Breast epithelium (tissue), 4 donors: ENCODE results near the gene IFNK. TPM values are rescaled to one million over a fixed set of nuclear protein-coding genes. Genes with fewer than 3 reads are reported as not detected.

Experiments
- DNase-seq, 2 donors: peaks; one replicate each; pipeline ENCODE4 v3.0.0-alpha.2; 2019; ENCODE audit warnings: low spot score in 2 of 2
- H3K27ac ChIP-seq, 2 donors: fragments of 200-600 bp; sonication (generic) in 1 of 2; one replicate each; pipeline ENCODE4 v1.5.1; 2016 to 2019; ENCODE audit warnings: mild to moderate bottlenecking in 1 of 2
- H3K27me3 ChIP-seq, 2 donors: fragments of 200-600 bp; sonication (generic) in 1 of 2; one replicate each; pipeline versions ENCODE4 v1.5.1 to v1.6.0; 2017 to 2019; ENCODE audit warnings: control low read depth in 1 of 2, mild to moderate bottlenecking in 1 of 2
- H3K36me3 ChIP-seq: fragments of 200-600 bp; one replicate; pipeline ENCODE4 v1.5.1; 2019
- H3K4me1 ChIP-seq, 2 donors: fragments of 200-600 bp; sonication (generic); one replicate each; pipeline ENCODE4 v1.5.1; 2016 to 2019; ENCODE audit warnings: control low read depth in 1 of 2
- H3K4me3 ChIP-seq, 3 donors: fragments of 200-600 bp; sonication (generic); 1 replicate in 2 of 3; 2 replicates in 1 of 3; pipeline ENCODE4 v1.5.1; 2016 to 2019; ENCODE audit warnings: mild to moderate bottlenecking in 3 of 3, moderate library complexity in 2 of 3
- H3K9me3 ChIP-seq, 2 donors: fragments of 200-600 bp; sonication (generic) in 1 of 2; one replicate each; pipeline ENCODE4 v1.5.1; 2016 to 2019; ENCODE audit warnings: control low read depth in 1 of 2
- CTCF ChIP-seq, 3 donors: fragments of 450-650 bp; IDR thresholded peaks; one replicate each; pipeline ENCODE4 v1.5.1; 2016 to 2017; ENCODE audit warnings: antibody characterized with exemption in 3 of 3, mild to moderate bottlenecking in 3 of 3, moderate library complexity in 3 of 3
- POLR2A ChIP-seq: fragments of 450-650 bp; IDR thresholded peaks from one replicate; pipeline ENCODE4 v1.6.1; 2016; ENCODE audit warnings: antibody characterized with exemption, mild to moderate bottlenecking, moderate library complexity
- POLR2AphosphoS5 ChIP-seq, 3 donors: sonication (generic); formaldehyde crosslinking; IDR thresholded peaks; one replicate each; pipeline ENCODE4 v1.6.1; 2017; ENCODE audit warnings: antibody characterized with exemption in 3 of 3
- intact Hi-C: fragments of 100-400 bp; cut with DNase I; formaldehyde crosslinking; loops from one replicate; pipeline ENCODE4 v1.15.1; 2023; ENCODE audit warnings: low total_unique reads
- total RNA-seq, 3 donors: library from RNA; depleted of rRNA; stranded (reverse); fragments of >200 nt; gene quantifications; one replicate each; pipeline ENCODE4 v1.1.0, GENCODE V29; 2016

Gene IFNK
- total RNA-seq, 3 donors from 2014 or later = not detected

GRCh38 chr9:27571011-27571410 lies 46.9 kb downstream of the IFNK start:
- peak overlapping the region in 1 of 2 donors; percentile 99 for H3K27ac ChIP-seq
- TF ChIP-seq POLR2AphosphoS5 (IDR thresholded peaks at IDR 0.05) (no peak), POLR2A (no peak), CTCF (IDR thresholded peaks at IDR 0.05) (no peak)
- intact Hi-C loops = no loop called here

DNA sequence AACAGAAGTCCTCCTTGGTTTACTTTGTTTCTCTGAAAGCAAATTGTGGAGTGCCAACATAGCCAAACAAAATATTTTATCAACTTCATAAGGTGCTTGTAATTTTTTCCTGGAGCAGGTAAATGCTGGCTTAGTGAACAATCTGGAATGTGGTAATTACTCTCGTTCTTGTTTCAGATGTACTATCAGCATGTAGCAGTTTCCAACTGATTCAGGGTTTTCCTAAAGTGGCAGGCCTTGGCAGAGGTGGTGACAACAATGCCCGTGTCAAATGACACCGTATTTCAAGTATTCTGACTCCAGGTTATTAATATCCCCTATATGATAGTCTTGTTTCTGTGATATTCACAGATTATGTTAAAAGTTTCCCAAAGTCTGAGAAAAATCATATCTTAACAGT lies 48.0 kb downstream of the IFNK start:
- DNase-seq = no peak
- no peaks in the 10 kb centered on the region for H3K27me3 ChIP-seq
- H3K36me3 ChIP-seq = no peaks in the 10 kb centered on the region
- H3K9me3 ChIP-seq = no peaks in the 10 kb centered on the region
- intact Hi-C loops = no loop called here
- TF ChIP-seq POLR2A (no peak), POLR2AphosphoS5 (IDR thresholded peaks at IDR 0.05) (no peak), CTCF (IDR thresholded peaks at IDR 0.05) (no peak)
- H3K27ac ChIP-seq = peak overlapping the region; percentile 97 to 99
- peak overlapping the region; percentile 68 to 89 (median 77) for H3K4me3 ChIP-seq
- H3K4me1 ChIP-seq = no peaks in the 10 kb centered on the region

More at GRCh38 chr9:27571011-27571410, 46.9 kb downstream of the IFNK start:
- Histone ChIP-seq H3K27me3 (no peaks in the 10 kb centered on the region), H3K4me1 (no peaks in the 10 kb centered on the region), H3K4me3 (no peak overlapping the region), H3K9me3 (no peaks in the 10 kb centered on the region), H3K36me3 (no peaks in the 10 kb centered on the region)
- no peak for DNase-seq

- DNase-seq = peak in 1 of 2 donors; percentile 71
- H3K4me1 ChIP-seq = no peaks in the 10 kb centered on the region
- intact Hi-C loops = no loop called here
- H3K36me3 ChIP-seq = no peaks in the 10 kb centered on the region
- no peaks in the 10 kb centered on the region for H3K27me3 ChIP-seq
- H3K27ac ChIP-seq = peak overlapping the region; percentile 97 to 99
- TF ChIP-seq POLR2A = peak; percentile 10
- TF ChIP-seq CTCF (IDR thresholded peaks at IDR 0.05) = no peak
- peak in 1 of 3 donors; percentile 20 for TF ChIP-seq POLR2AphosphoS5 (IDR thresholded peaks at IDR 0.05)
- H3K9me3 ChIP-seq = no peaks in the 10 kb centered on the region
- H3K4me3 ChIP-seq = peak overlapping the region; percentile 68 to 89 (median 77)
These were observed 48.5 kb downstream of the IFNK start for GRCh38 chr9:27572566-27572917.

DNA sequence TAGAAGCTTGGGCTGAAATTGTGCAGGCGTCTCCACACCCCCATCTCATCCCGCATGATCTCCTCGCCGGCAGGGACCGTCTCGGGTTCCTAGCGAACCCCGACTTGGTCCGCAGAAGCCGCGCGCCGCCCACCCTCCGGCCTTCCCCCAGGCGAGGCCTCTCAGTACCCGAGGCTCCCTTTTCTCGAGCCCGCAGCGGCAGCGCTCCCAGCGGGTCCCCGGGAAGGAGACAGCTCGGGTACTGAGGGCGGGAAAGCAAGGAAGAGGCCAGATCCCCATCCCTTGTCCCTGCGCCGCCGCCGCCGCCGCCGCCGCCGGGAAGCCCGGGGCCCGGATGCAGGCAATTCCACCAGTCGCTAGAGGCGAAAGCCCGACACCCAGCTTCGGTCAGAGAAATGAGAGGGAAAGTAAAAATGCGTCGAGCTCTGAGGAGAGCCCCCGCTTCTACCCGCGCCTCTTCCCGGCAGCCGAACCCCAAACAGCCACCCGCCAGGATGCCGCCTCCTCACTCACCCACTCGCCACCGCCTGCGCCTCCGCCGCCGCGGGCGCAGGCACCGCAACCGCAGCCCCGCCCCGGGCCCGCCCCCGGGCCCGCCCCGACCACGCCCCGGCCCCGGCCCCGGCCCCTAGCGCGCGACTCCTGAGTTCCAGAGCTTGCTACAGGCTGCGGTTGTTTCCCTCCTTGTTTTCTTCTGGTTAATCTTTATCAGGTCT lies 49.0 kb downstream of the IFNK start, which contains the start of gene C9orf72:
TSS of gene C9orf72 (minus strand) at position 564 of the 716 bp plus-strand sequence. CDS start 6,361 bp downstream, outside the sequence.
- TF ChIP-seq POLR2AphosphoS5 (IDR thresholded peaks at IDR 0.05) (peak in 1 of 3 donors; percentile 53), CTCF (IDR thresholded peaks at IDR 0.05) (peak in 1 of 3 donors; percentile 7), POLR2A (peak; percentile 55)
- Histone ChIP-seq H3K36me3 (no peaks in the 10 kb centered on the region), H3K9me3 (peaks cover 0 to 2% of the 10 kb centered on the region in 2 donors), H3K27me3 (no peaks in the 10 kb centered on the region), H3K4me3 (peak within 1 kb of the TSS; percentile 68 to 89 (median 77)), H3K4me1 (no peaks in the 10 kb centered on the region), H3K27ac (peak within 1 kb of the TSS; percentile 97 to 99)
- intact Hi-C loops = no loop called here
- DNase-seq = peak in 1 of 2 donors; percentile 73
